SK-N-SH treated with all-trans-retinoic acid at 6 μM for 48 hours (cell line): ENCODE data around the gene CDK14.

Experiments
- ATAC-seq: fragments of 200-7000 bp; cut with Tn5 transposase; 3 replicates; pipeline ENCODE4 v1.9.1; 2020; ENCODE audit warnings: mild to moderate bottlenecking, moderate library complexity
- ARNTL ChIP-seq: fragments of 450-650 bp; formaldehyde crosslinking; IDR thresholded peaks from 2 replicates; pipeline ENCODE4 v1.5.0; 2020; ENCODE audit warnings: low read depth, mild to moderate bottlenecking, moderate library complexity, borderline replicate concordance
- BACH2 ChIP-seq: fragments of 250-450 bp; sonication (Bioruptor Pico); IDR thresholded peaks from 2 replicates; pipeline ENCODE4 v1.9.0; 2021; ENCODE audit warnings: mild to moderate bottlenecking, borderline replicate concordance
- CSDC2 ChIP-seq: fragments of 250-450 bp; sonication (Bioruptor Pico); IDR thresholded peaks from 2 replicates; pipeline ENCODE4 v1.5.0; 2020; ENCODE audit warnings: mild to moderate bottlenecking, moderate library complexity
- CSRNP3 ChIP-seq: fragments of 250-450 bp; sonication (Bioruptor Pico); IDR thresholded peaks from 2 replicates; pipeline ENCODE4 v1.5.1; 2021; ENCODE audit warnings: mild to moderate bottlenecking, moderate library complexity
- ESRRG ChIP-seq: fragments of 250-450 bp; sonication (Bioruptor Pico); IDR thresholded peaks from 2 replicates; pipeline ENCODE4 v1.6.1; 2021; ENCODE audit warnings: mild to moderate bottlenecking
- GLIS3 ChIP-seq: fragments of 250-450 bp; sonication (Bioruptor Pico); IDR thresholded peaks from 2 replicates; pipeline ENCODE4 v1.5.0; 2020; ENCODE audit warnings: mild to moderate bottlenecking, moderate library complexity
- ISL1 ChIP-seq: fragments of 250-450 bp; sonication (Bioruptor Pico); IDR thresholded peaks from 2 replicates; pipeline ENCODE4 v2.1.2; 2022; ENCODE audit warnings: mild to moderate bottlenecking, moderate library complexity
- OSR1 ChIP-seq: fragments of 250-450 bp; sonication (Bioruptor Pico); IDR thresholded peaks from 2 replicates; pipeline ENCODE4 v1.8.0; 2022; ENCODE audit warnings: moderate library complexity, mild to moderate bottlenecking, inconsistent platforms
- PATZ1 ChIP-seq: fragments of 250-450 bp; sonication (Bioruptor Pico); IDR thresholded peaks from 2 replicates; pipeline ENCODE4 v1.8.0; 2020; ENCODE audit warnings: mild to moderate bottlenecking, moderate library complexity, borderline replicate concordance
- POU6F1 ChIP-seq: fragments of 250-450 bp; sonication (Bioruptor Pico); IDR thresholded peaks from 2 replicates; pipeline ENCODE4 v1.8.0; 2021; ENCODE audit warnings: low read depth, mild to moderate bottlenecking, moderate library complexity, borderline replicate concordance
- PPARA ChIP-seq: fragments of 250-450 bp; sonication (Bioruptor Pico); IDR thresholded peaks from 2 replicates; pipeline ENCODE4 v1.5.0; 2020; ENCODE audit warnings: mild to moderate bottlenecking, borderline replicate concordance
- RARB ChIP-seq: fragments of 250-450 bp; sonication (Bioruptor Pico); IDR thresholded peaks from 2 replicates; pipeline ENCODE4 v1.8.0; 2021; ENCODE audit warnings: mild to moderate bottlenecking, moderate library complexity
- SNAI2 ChIP-seq: fragments of 250-450 bp; sonication (Bioruptor Pico); IDR thresholded peaks from 2 replicates; pipeline ENCODE4 v1.5.0; 2020; ENCODE audit warnings: mild to moderate bottlenecking, moderate library complexity
- TCF4 ChIP-seq: fragments of 250-450 bp; sonication (Bioruptor Pico); IDR thresholded peaks from 2 replicates; pipeline ENCODE4 v1.8.0; 2021; ENCODE audit warnings: mild to moderate bottlenecking, moderate library complexity, borderline replicate concordance
- TOX ChIP-seq: fragments of 250-450 bp; sonication (Bioruptor Pico); IDR thresholded peaks from 2 replicates; pipeline ENCODE4 v1.8.0; 2021; ENCODE audit warnings: mild to moderate bottlenecking, moderate library complexity, borderline replicate concordance
- TSHZ2 ChIP-seq: fragments of 250-450 bp; sonication (Bioruptor Pico); IDR thresholded peaks from 2 replicates; pipeline ENCODE4 v1.5.0; 2020; ENCODE audit warnings: mild to moderate bottlenecking, moderate library complexity
- ZC3H10 ChIP-seq: fragments of 250-450 bp; sonication (Bioruptor Pico); IDR thresholded peaks from 2 replicates; pipeline ENCODE4 v1.5.1; 2021; ENCODE audit warnings: mild to moderate bottlenecking, moderate library complexity
- ZFP3 ChIP-seq: fragments of 250-450 bp; sonication (Bioruptor Pico); IDR thresholded peaks from 2 replicates; pipeline ENCODE4 v1.5.0; 2020; ENCODE audit warnings: mild to moderate bottlenecking, moderate library complexity
- ZNF565 ChIP-seq: fragments of 450-650 bp; formaldehyde crosslinking; conservative IDR thresholded peaks from 2 replicates; pipeline ENCODE4 v1.5.0; 2020; ENCODE audit warnings: low read depth, mild to moderate bottlenecking, moderate library complexity
- ZNF70 ChIP-seq: fragments of 450-650 bp; formaldehyde crosslinking; IDR thresholded peaks from 2 replicates; pipeline ENCODE4 v1.5.0; 2020; ENCODE audit warnings: mild to moderate bottlenecking, moderate library complexity
- ZNF8 ChIP-seq: fragments of 450-650 bp; formaldehyde crosslinking; IDR thresholded peaks from 2 replicates; pipeline ENCODE4 v1.5.0; 2020; ENCODE audit warnings: mild to moderate bottlenecking, moderate library complexity

CDK14 gene

GRCh38 chr7:91156316-91157185 lies 560.4 kb downstream of the CDK14 start:
- ATAC-seq, result no peak
- no peak for TF ChIP-seq ZFP3 (CRISPR knock-in tag)

GRCh38 chr7:91157579-91158320 lies 561.6 kb downstream of the CDK14 start:
- no peak for ATAC-seq
- no peak for TF ChIP-seq GLIS3 (CRISPR knock-in tag)
- TF ChIP-seq TOX, result no peak
- TF ChIP-seq POU6F1 (CRISPR knock-in tag), result no peak
- TF ChIP-seq ISL1, result no peak
- TF ChIP-seq RARB, result no peak
- no peak for TF ChIP-seq ESRRG (CRISPR knock-in tag)
- no peak for TF ChIP-seq ZC3H10 (CRISPR knock-in tag)
- no peak for TF ChIP-seq TSHZ2
- TF ChIP-seq, all 23 proteins: peak for 0

GRCh38 chr7:91162436-91162835 lies 566.3 kb downstream of the CDK14 start:
- TF ChIP-seq POU6F1 (CRISPR knock-in tag) (no peak), ZNF8 (CRISPR knock-in tag) (no peak), ZNF565 (CRISPR knock-in tag) (no peak), ARNTL (CRISPR knock-in tag) (no peak), PPARA (no peak), ISL1 (no peak), CSRNP3 (CRISPR knock-in tag) (no peak), CSDC2 (CRISPR knock-in tag) (no peak), ZNF70 (CRISPR knock-in tag) (no peak), GLIS3 (CRISPR knock-in tag) (no peak), TOX (no peak)
- no peak for ATAC-seq

GRCh38 chr7:91164506-91164905 lies 568.4 kb downstream of the CDK14 start:
- ATAC-seq, result peak; percentile 26
- TF ChIP-seq ZNF565 (CRISPR knock-in tag) (no peak), ARNTL (CRISPR knock-in tag) (no peak), ZFP3 (CRISPR knock-in tag) (no peak), PPARA (no peak), GLIS3 (CRISPR knock-in tag) (no peak), SNAI2 (no peak), ISL1 (no peak), TCF4 (CRISPR knock-in tag) (no peak), TSHZ2 (no peak), PATZ1 (CRISPR knock-in tag) (no peak), BACH2 (CRISPR knock-in tag) (no peak), OSR1 (CRISPR knock-in tag) (no peak), ZNF70 (CRISPR knock-in tag) (no peak)
